CD14-positive monocyte (primary cell): ENCODE data around the gene CLDN34. TPM values are rescaled to one million over a fixed set of nuclear protein-coding genes. Genes with fewer than 3 reads are reported as not detected.

Source experiments
- DNase-seq, 3 donors: peaks; one replicate each; pipeline ENCODE4 v3.0.0-alpha.2; 2011 to 2022
- H2AFZ ChIP-seq: 2 replicates; pipeline ENCODE4 v1.6.0; 2012; ENCODE audit warnings: mild to moderate bottlenecking, low read depth, low read length, inconsistent platforms; ENCODE audit not compliant: insufficient read depth, poor library complexity, severe bottlenecking
- H3K27ac ChIP-seq, 2 donors: 1 replicate in 1 of 2; 2 replicates in 1 of 2; pipeline ENCODE4 v1.5.1; 2012 to 2013; ENCODE audit warnings: low read length in 2 of 2, control low read depth in 1 of 2, inconsistent platforms in 1 of 2, low read depth in 1 of 2, mild to moderate bottlenecking in 1 of 2
- H3K27me3 ChIP-seq, 2 donors: one replicate each; pipeline versions ENCODE4 v1.6.0 to v1.6.1; 2011 to 2013; ENCODE audit warnings: low read length in 2 of 2; ENCODE audit not compliant: control insufficient read depth in 2 of 2, insufficient read depth in 2 of 2
- H3K36me3 ChIP-seq, 2 donors: replicated peaks in 1 of 2; 1 replicate in 1 of 2; 2 replicates in 1 of 2; pipeline versions ENCODE4 v1.5.1 to v1.6.1; 2012 to 2013; ENCODE audit warnings: low read length in 2 of 2, control low read depth in 1 of 2, inconsistent platforms in 1 of 2, mild to moderate bottlenecking in 1 of 2; ENCODE audit not compliant: insufficient read depth in 2 of 2, control insufficient read depth in 1 of 2
- H3K4me1 ChIP-seq, 2 donors: 1 replicate in 1 of 2; 2 replicates in 1 of 2; pipeline versions ENCODE4 v1.5.1 to v1.6.1; 2012 to 2013; ENCODE audit warnings: low read length in 2 of 2, control low read depth in 1 of 2, inconsistent platforms in 1 of 2, mild to moderate bottlenecking in 1 of 2, moderate library complexity in 1 of 2; ENCODE audit not compliant: insufficient read depth in 2 of 2, control insufficient read depth in 1 of 2
- H3K4me2 ChIP-seq: replicated peaks from 2 replicates; pipeline ENCODE3; 2012; ENCODE audit warnings: low read length, moderate library complexity, mild to moderate bottlenecking; ENCODE audit not compliant: poor library complexity, severe bottlenecking; ENCODE audit errors: extremely low read depth
- H3K4me3 ChIP-seq, 3 experiments: fragments of 200-600 bp in 1 of 3; sonication (generic) in 1 of 3; replicated peaks in 1 of 3; 1 replicate in 2 of 3; 2 replicates in 1 of 3; pipeline ENCODE4 v1.5.1; 2011 to 2013; ENCODE audit warnings: low read length in 3 of 3, mild to moderate bottlenecking in 3 of 3, control low read depth in 2 of 3, low read depth in 2 of 3, inconsistent platforms in 1 of 3, moderate library complexity in 1 of 3
- H3K79me2 ChIP-seq: 2 replicates; pipeline ENCODE4 v1.6.0; 2012; ENCODE audit warnings: mild to moderate bottlenecking, control low read depth, inconsistent platforms, low read length, moderate library complexity; ENCODE audit not compliant: insufficient read depth
- H3K9ac ChIP-seq: 2 replicates; pipeline ENCODE4 v1.6.0; 2017; ENCODE audit warnings: low read length, mild to moderate bottlenecking; ENCODE audit not compliant: insufficient read depth, poor library complexity, severe bottlenecking
- H3K9me3 ChIP-seq, 2 donors: replicated peaks in 1 of 2; 1 replicate in 1 of 2; 2 replicates in 1 of 2; pipeline versions ENCODE4 v1.5.1 to v1.6.1; 2012 to 2013; ENCODE audit warnings: low read length in 2 of 2, control low read depth in 1 of 2; ENCODE audit not compliant: control insufficient read depth in 1 of 2, insufficient read depth in 1 of 2
- H4K20me1 ChIP-seq: 2 replicates; pipeline ENCODE4 v1.6.0; 2012; ENCODE audit warnings: mild to moderate bottlenecking, low read length, control low read depth, moderate library complexity; ENCODE audit not compliant: insufficient read depth
- H3K27ac Mint-ChIP-seq, 7 donors: one replicate each; pipeline ENCODE4 v1.8.0; 2020; ENCODE audit warnings: mild to moderate bottlenecking in 7 of 7, mixed read lengths in 7 of 7, moderate library complexity in 6 of 7, inconsistent platforms in 2 of 7
- H3K27me3 Mint-ChIP-seq, 3 donors: one replicate each; pipeline ENCODE4 v1.8.0; 2021 to 2022; ENCODE audit warnings: low read depth in 3 of 3, mild to moderate bottlenecking in 3 of 3, mixed read lengths in 3 of 3, moderate library complexity in 3 of 3, inconsistent platforms in 1 of 3
- H3K36me3 Mint-ChIP-seq, 2 donors: one replicate each; pipeline ENCODE4 v1.8.0; 2020; ENCODE audit warnings: mixed read lengths in 2 of 2, inconsistent platforms in 1 of 2, mild to moderate bottlenecking in 1 of 2
- H3K4me1 Mint-ChIP-seq: one replicate; pipeline ENCODE4 v1.8.0; 2020; ENCODE audit warnings: mild to moderate bottlenecking, mixed read lengths
- H3K4me3 Mint-ChIP-seq, 2 donors: one replicate each; pipeline ENCODE4 v1.8.0; 2020; ENCODE audit warnings: mild to moderate bottlenecking in 2 of 2, mixed read lengths in 2 of 2, moderate library complexity in 1 of 2
- H3K9me3 Mint-ChIP-seq, 7 donors: one replicate each; pipeline ENCODE4 v1.8.0; 2020 to 2022; ENCODE audit warnings: mixed read lengths in 7 of 7, mild to moderate bottlenecking in 6 of 7, moderate library complexity in 6 of 7, inconsistent platforms in 2 of 7
- WGBS: methylation state at CpG from one replicate; pipeline ENCODE4 v1.1.5; 2013; ENCODE audit warnings: missing lambda C conversion rate; ENCODE audit not compliant: insufficient coverage; 5-methylcytosine and 5-hydroxymethylcytosine counted together
- intact Hi-C, 2 donors: fragments of 100-400 bp; cut with micrococcal nuclease; formaldehyde crosslinking; loops; one replicate each; pipeline versions ENCODE4 v1.15.0 to v1.15.1; 2023
- polyA plus RNA-seq, 3 donors: library from polyadenylated mRNA; depleted of rRNA in 1 of 3; unstranded in 2 of 3; stranded (reverse) in 1 of 3; fragments of 300-500 nt in 2 of 3; fragments of >200 nt in 1 of 3; fragmentation: Illumina TruSeq in 2 of 3; gene quantifications; 1 replicate in 2 of 3; 2 replicates in 1 of 3; pipeline ENCODE4 v1.2.3, GENCODE V29; 2012 to 2021
- TF ChIP-seq, protein P1 (sequence below): fragments of 200-600 bp; IDR thresholded peaks from one replicate; pipeline ENCODE4 v1.8.0; 2022; ENCODE audit warnings: antibody characterized with exemption, mild to moderate bottlenecking

CLDN34 gene
- polyA plus RNA-seq, 3 donors, result not detected

DNA sequence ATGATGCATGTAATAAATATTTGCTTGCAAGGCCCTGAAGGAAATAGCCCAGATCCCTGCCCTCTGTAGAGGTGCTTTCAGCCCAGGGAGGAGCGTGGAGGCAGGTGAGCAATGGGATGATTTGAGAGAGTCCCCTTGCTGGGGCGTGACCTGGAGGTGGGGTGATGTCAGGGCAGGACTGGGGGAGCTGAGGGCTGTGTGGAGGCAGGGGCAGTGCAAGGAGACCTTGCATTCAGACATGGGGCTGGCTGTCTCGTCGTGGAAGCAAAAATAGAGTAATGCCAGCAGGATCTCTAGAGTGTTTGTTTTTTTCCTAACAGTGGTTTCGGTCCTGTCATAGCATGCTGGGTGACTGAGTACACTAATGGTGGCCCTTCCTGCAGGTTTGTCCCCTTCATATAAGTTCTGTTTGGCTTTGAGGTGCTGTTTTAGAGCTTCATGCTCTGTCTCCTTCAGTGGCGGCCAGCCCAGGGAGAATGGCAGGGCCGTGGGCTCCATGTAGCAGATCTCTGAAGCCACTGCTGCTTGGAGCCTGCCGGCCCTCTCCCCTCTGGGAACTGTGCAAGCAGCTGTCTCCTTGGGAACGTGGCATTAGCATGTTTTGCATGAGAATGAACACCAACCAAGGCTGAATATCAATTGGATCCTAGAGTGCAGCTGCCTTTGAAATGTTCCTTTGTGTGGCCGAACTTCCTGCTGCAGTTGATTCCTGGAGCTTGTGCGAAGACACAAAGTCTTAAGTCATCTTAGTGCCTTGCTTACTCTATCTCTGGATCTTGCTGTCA, 39.3 kb upstream of the CLDN34 start:
- no peak for DNase-seq
- Histone ChIP-seq H3K79me2 (no peaks in the 10 kb centered on the region), H4K20me1 (no peaks in the 10 kb centered on the region), H3K4me3 (no peak overlapping the region), H3K4me2 (no peak overlapping the region), H3K4me1 (no peaks in the 10 kb centered on the region), H3K9ac (no peak overlapping the region), H3K27me3 (no peaks in the 10 kb centered on the region), H3K9me3 (no peaks in the 10 kb centered on the region), H2AFZ (no peak overlapping the region), H3K36me3 (no peaks in the 10 kb centered on the region), H3K27ac (no peak overlapping the region)
- intact Hi-C loops, result no loop called here
- Mint-ChIP-seq H3K9me3 (peaks cover 0 to 10% (median 2%) of the 10 kb centered on the region in 7 donors), H3K27me3 (peaks cover 2 to 25% (median 3%) of the 10 kb centered on the region in 3 donors), H3K36me3 (no peaks in the 10 kb centered on the region), H3K4me3 (no peak overlapping the region), H3K4me1 (no peaks in the 10 kb centered on the region), H3K27ac (peak overlapping the region in 3 of 7 donors; percentile 33 to 49 (median 37))
- TF ChIP-seq, protein P1, sequence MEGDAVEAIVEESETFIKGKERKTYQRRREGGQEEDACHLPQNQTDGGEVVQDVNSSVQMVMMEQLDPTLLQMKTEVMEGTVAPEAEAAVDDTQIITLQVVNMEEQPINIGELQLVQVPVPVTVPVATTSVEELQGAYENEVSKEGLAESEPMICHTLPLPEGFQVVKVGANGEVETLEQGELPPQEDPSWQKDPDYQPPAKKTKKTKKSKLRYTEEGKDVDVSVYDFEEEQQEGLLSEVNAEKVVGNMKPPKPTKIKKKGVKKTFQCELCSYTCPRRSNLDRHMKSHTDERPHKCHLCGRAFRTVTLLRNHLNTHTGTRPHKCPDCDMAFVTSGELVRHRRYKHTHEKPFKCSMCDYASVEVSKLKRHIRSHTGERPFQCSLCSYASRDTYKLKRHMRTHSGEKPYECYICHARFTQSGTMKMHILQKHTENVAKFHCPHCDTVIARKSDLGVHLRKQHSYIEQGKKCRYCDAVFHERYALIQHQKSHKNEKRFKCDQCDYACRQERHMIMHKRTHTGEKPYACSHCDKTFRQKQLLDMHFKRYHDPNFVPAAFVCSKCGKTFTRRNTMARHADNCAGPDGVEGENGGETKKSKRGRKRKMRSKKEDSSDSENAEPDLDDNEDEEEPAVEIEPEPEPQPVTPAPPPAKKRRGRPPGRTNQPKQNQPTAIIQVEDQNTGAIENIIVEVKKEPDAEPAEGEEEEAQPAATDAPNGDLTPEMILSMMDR, result no peak
- WGBS, result 98% methylated on average over 5 of the region's 11 CpGs

DNA sequence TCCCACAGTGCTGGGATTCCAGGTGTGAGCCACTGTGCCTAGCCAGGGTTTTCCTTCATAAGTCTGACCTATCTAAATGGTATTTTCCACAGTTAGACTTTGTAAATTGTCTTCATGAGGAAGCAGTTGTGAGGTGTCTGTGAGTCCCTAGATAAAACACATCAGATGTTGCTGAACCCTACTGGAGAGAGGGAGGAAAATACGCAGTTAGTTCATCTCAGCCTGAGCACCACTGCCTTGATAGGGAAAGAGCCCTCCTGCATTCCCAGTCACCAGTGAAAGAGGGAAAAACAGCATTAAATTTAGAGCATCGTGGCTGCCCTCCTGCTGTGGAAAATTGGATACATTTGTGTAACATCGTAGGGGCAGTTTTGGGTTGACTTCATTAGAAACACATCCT, 31.7 kb upstream of the CLDN34 start:
- no peak overlapping the region for H3K27ac Mint-ChIP-seq
- Histone ChIP-seq H3K27ac (no peak overlapping the region), H3K79me2 (no peaks in the 10 kb centered on the region), H3K4me2 (no peak overlapping the region), H3K36me3 (no peaks in the 10 kb centered on the region), H3K4me3 (no peak overlapping the region), H3K4me1 (peaks cover 0 to 1% of the 10 kb centered on the region in 2 donors), H2AFZ (no peak overlapping the region), H3K27me3 (no peaks in the 10 kb centered on the region), H3K9me3 (no peaks in the 10 kb centered on the region), H3K9ac (no peak overlapping the region), H4K20me1 (no peaks in the 10 kb centered on the region)
- H3K4me1 Mint-ChIP-seq, result peaks cover 3% of the 10 kb centered on the region
- WGBS, result no CpG with 5 or more reads among the region's 3 CpGs
- H3K27me3 Mint-ChIP-seq, result peaks cover 2 to 21% (median 3%) of the 10 kb centered on the region in 3 donors
- H3K9me3 Mint-ChIP-seq, result peaks cover 0 to 5% (median 2%) of the 10 kb centered on the region in 7 donors
- TF ChIP-seq, protein P1, result no peak
- intact Hi-C loops, result no loop called here
- H3K36me3 Mint-ChIP-seq, result no peaks in the 10 kb centered on the region
- DNase-seq, result no peak
- H3K4me3 Mint-ChIP-seq, result no peak overlapping the region
